Endothelial cell of umbilical vein (primary cell): ENCODE measurements around the gene SLC38A10. TPM values are rescaled to one million over a fixed set of nuclear protein-coding genes. Genes with fewer than 3 reads are reported as not detected.

Source experiments
- BruUV-seq: library from RNA; stranded (reverse); fragments of 400-500 nt; replicated peaks from 2 replicates; lab custom pipeline; 2021; lab: Mats Ljungman, UMichigan
- CTCF ChIA-PET: fragments of 300-600, 350-600 bp; sonication (Branson Sonifier 250); formaldehyde crosslinking; loops from one replicate; lab custom pipeline; 2021; ENCODE audit warnings: antibody characterized with exemption, inconsistent platforms; lab: Charles Lee
- POLR2A ChIA-PET: fragments of 300-600, 350-600 bp; sonication (Branson Sonifier 250); formaldehyde crosslinking; loops from one replicate; lab custom pipeline; 2021; ENCODE audit warnings: antibody characterized with exemption, inconsistent platforms; lab: Charles Lee
- DNase-seq: peaks from one replicate; pipeline ENCODE4 v3.0.0-alpha.2; 2011; ENCODE audit warnings: low read depth, low spot score
- FAIRE-seq: peaks from 2 replicates; lab custom pipeline; 2011; peaks lifted over from hg19 to GRCh38; lab: Jason Lieb, UNC
- H2AFZ ChIP-seq: 2 replicates; pipeline ENCODE4 v1.6.0; 2012; ENCODE audit warnings: low read depth, low read length, control low read depth, inconsistent platforms
- H3K27ac ChIP-seq: 2 replicates; pipeline ENCODE4 v1.5.1; 2011; ENCODE audit warnings: low read depth, mild to moderate bottlenecking, control low read depth, low read length, moderate library complexity; ENCODE audit not compliant: insufficient read depth
- H3K27me3 ChIP-seq, 2 experiments: 2 replicates each; pipeline versions ENCODE4 v1.6.0 to v1.6.1; 2011; ENCODE audit warnings: low read length in 2 of 2, mixed read lengths in 1 of 2; ENCODE audit not compliant: control insufficient read depth in 2 of 2, insufficient read depth in 2 of 2
- H3K36me3 ChIP-seq, 2 experiments: 2 replicates in 1 of 2; 3 replicates in 1 of 2; pipeline ENCODE4 v1.5.1; 2011; ENCODE audit warnings: low read length in 2 of 2, mild to moderate bottlenecking in 1 of 2, moderate library complexity in 1 of 2; ENCODE audit not compliant: control insufficient read depth in 2 of 2, insufficient read depth in 2 of 2; ENCODE audit errors: extremely low read depth in 1 of 2
- H3K4me1 ChIP-seq: 3 replicates; pipeline ENCODE4 v1.5.1; 2011; ENCODE audit warnings: mild to moderate bottlenecking, low read length; ENCODE audit not compliant: control insufficient read depth, insufficient read depth; ENCODE audit errors: extremely low read depth
- H3K4me2 ChIP-seq: 2 replicates; pipeline ENCODE4 v1.6.1; 2011; ENCODE audit warnings: low read length, control low read depth, mixed read lengths; ENCODE audit not compliant: insufficient read depth
- H3K4me3 ChIP-seq, 3 experiments: fragments of 200-600 bp in 1 of 3; sonication (generic), shearing (Covaris generic) in 1 of 3; replicated peaks in 1 of 3; 2 replicates each; pipeline ENCODE4 v1.5.1; 2011 to 2016; ENCODE audit warnings: control low read depth in 3 of 3, low read length in 3 of 3, mild to moderate bottlenecking in 2 of 3, inconsistent platforms in 1 of 3, low read depth in 1 of 3, moderate library complexity in 1 of 3; ENCODE audit not compliant: insufficient read depth in 1 of 3
- H3K79me2 ChIP-seq: 2 replicates; pipeline ENCODE4 v1.6.0; 2012; ENCODE audit warnings: low read length, inconsistent platforms; ENCODE audit not compliant: control insufficient read depth, insufficient read depth
- H3K9ac ChIP-seq: replicated peaks from 2 replicates; pipeline ENCODE3; 2011; ENCODE audit warnings: low read length, control low read depth; ENCODE audit not compliant: insufficient read depth; ENCODE audit errors: extremely low read depth
- H3K9me1 ChIP-seq: replicated peaks from 3 replicates; pipeline ENCODE4 v1.6.0; 2011; ENCODE audit warnings: mild to moderate bottlenecking, low read length; ENCODE audit not compliant: control insufficient read depth, insufficient read depth; ENCODE audit errors: extremely low read depth
- H3K9me3 ChIP-seq: replicated peaks from 2 replicates; pipeline ENCODE4 v1.5.1; 2012; ENCODE audit warnings: low read length, inconsistent platforms; ENCODE audit not compliant: control insufficient read depth, insufficient read depth
- H4K20me1 ChIP-seq: replicated peaks from 2 replicates; pipeline ENCODE3; 2011; ENCODE audit warnings: mild to moderate bottlenecking, low read length; ENCODE audit not compliant: control insufficient read depth, insufficient read depth; ENCODE audit errors: extremely low read depth
- CTCF ChIP-seq, 2 donors: IDR thresholded peaks; 1 replicate in 1 of 2; 2 replicates in 1 of 2; pipeline ENCODE4 v1.5.1; 2011; ENCODE audit warnings: low read length in 2 of 2, mild to moderate bottlenecking in 2 of 2, moderate library complexity in 2 of 2, control low read depth in 1 of 2, inconsistent platforms in 1 of 2, low read depth in 1 of 2; ENCODE audit not compliant: insufficient read depth in 1 of 2; ENCODE audit errors: extremely low read depth in 1 of 2
- EZH2 ChIP-seq: IDR thresholded peaks from 2 replicates; pipeline ENCODE4 v1.6.1; 2012; ENCODE audit warnings: borderline replicate concordance, low read depth, mild to moderate bottlenecking, moderate library complexity, low read length, inconsistent platforms; ENCODE audit not compliant: severe bottlenecking
- FOS ChIP-seq: IDR thresholded peaks from 2 replicates; pipeline ENCODE4 v1.6.1; 2011; ENCODE audit warnings: mild to moderate bottlenecking, low read length, moderate library complexity, borderline replicate concordance; ENCODE audit not compliant: insufficient read depth
- GATA2 ChIP-seq: IDR thresholded peaks from 2 replicates; pipeline ENCODE4 v1.7.0; 2011; ENCODE audit warnings: low read depth, mild to moderate bottlenecking, moderate library complexity, mixed read lengths, low read length; ENCODE audit not compliant: insufficient read length, insufficient read depth
- JUN ChIP-seq: IDR thresholded peaks from 2 replicates; pipeline ENCODE4 v1.6.1; 2011; ENCODE audit warnings: borderline replicate concordance, low read depth; ENCODE audit not compliant: insufficient read length, insufficient read depth
- MAX ChIP-seq: IDR thresholded peaks from 2 replicates; pipeline ENCODE4 v1.6.1; 2011; ENCODE audit not compliant: insufficient read depth, insufficient read length
- MYC ChIP-seq: IDR thresholded peaks from one replicate; pipeline ENCODE4 v1.6.1; 2011; ENCODE audit warnings: mild to moderate bottlenecking, low read depth, low read length
- POLR2A ChIP-seq: IDR thresholded peaks from 2 replicates; pipeline ENCODE4 v1.6.1; 2012; ENCODE audit warnings: low read depth, mild to moderate bottlenecking, control low read depth, low read length
- POLR2AphosphoS5 ChIP-seq: IDR thresholded peaks from 2 replicates; pipeline ENCODE4 v1.6.1; 2012; ENCODE audit warnings: low read depth, mild to moderate bottlenecking, control low read depth, low read length, moderate library complexity; ENCODE audit not compliant: insufficient read depth
- dilution Hi-C: fragments of 300-500 bp; cut with MboI; formaldehyde crosslinking; loops from one replicate; pipeline ENCODE4 v1.15.0; 2019; ENCODE audit warnings: low sequenced_read_pairs; ENCODE audit not compliant: extremely low pct_ligation_motif_present
- intact Hi-C: fragments of 100-400 bp; cut with micrococcal nuclease; formaldehyde crosslinking; loops from one replicate; pipeline ENCODE4 v1.10.0; 2022
- polyA plus RNA-seq, 4 experiments: library from polyadenylated mRNA; depleted of rRNA in 3 of 4; stranded (reverse) in 3 of 4; unstranded in 1 of 4; fragments of >200 nt; gene quantifications; 2 replicates each; pipeline versions ENCODE4 v1.2.1 to v1.2.3, GENCODE V29; 2011 to 2012; ENCODE audit warnings: missing spikeins in 1 of 4
- total RNA-seq: library from RNA; stranded (reverse); gene quantifications from 2 replicates; pipeline ENCODE4 v1.2.3, GENCODE V29; 2021

The SLC38A10 gene
- total and polyA plus RNA-seq, 2 donors (not counting 3 experiments of a cell fraction or from before 2014, with no cell fraction given) = 72.7 to 113 TPM

- Histone ChIP-seq H3K79me2 (no peaks in the 10 kb centered on the region), H3K36me3 (peaks cover 0 to 5% of the 10 kb centered on the region in 2 experiments), H3K9me1 (no peaks in the 10 kb centered on the region), H4K20me1 (no peaks in the 10 kb centered on the region), H3K9ac (no peak overlapping the region), H3K27ac (no peak overlapping the region), H3K4me2 (no peak overlapping the region), H3K27me3 (no peaks in the 10 kb centered on the region), H3K9me3 (no peaks in the 10 kb centered on the region), H3K4me1 (no peaks in the 10 kb centered on the region), H2AFZ (no peak overlapping the region), H3K4me3 (no peak overlapping the region)
- no peak for TF ChIP-seq POLR2A
- TF ChIP-seq POLR2AphosphoS5 = no peak
- TF ChIP-seq GATA2 = no peak
- TF ChIP-seq MAX = no peak
- no peak for TF ChIP-seq EZH2
- no peak for TF ChIP-seq CTCF (IDR thresholded peaks at IDR 0.05; ENCODE audit: extremely low read depth in 1 of 2, insufficient read depth in 1 of 2, low read depth in 1 of 2, low read length in 2 of 2)
- TF ChIP-seq FOS = no peak
- TF ChIP-seq MYC = no peak
- no peak for TF ChIP-seq JUN
- intact Hi-C loops = no loop called here
- dilution Hi-C loops = no loop called here
- no TSS peak for BruUV-seq
- POLR2A ChIA-PET = no interaction called here
- FAIRE-seq (no peak), DNase-seq (no peak)
- CTCF ChIA-PET = interaction anchor here (0.8 kb wide), 1 partner anchor 104 kb away, joined by 3 read pairs; no protein-coding TSS in a partner anchor
Measured at GRCh38 chr17:81246679-81247338, 48.3 kb downstream of the SLC38A10 start.
